Hematopoietic multipotent progenitor cell treated with erythropoietin and hydrocortisone succinate and interleukin-3 and kit ligand, for 6 days (in vitro differentiated cells): ENCODE results near the gene PDCL2.
A peak's percentile ranks its signal among the peaks of the same experiment; 100 is the strongest.
"Not testable (repeated sequence)": the region's sequence is repeated elsewhere in the genome, so short reads cannot be mapped to it uniquely, and the experiment has no call there.

Experiments used
- DNase-seq: peaks from one replicate; pipeline ENCODE4 v3.0.0-alpha.2; 2015

Gene PDCL2, protein sequence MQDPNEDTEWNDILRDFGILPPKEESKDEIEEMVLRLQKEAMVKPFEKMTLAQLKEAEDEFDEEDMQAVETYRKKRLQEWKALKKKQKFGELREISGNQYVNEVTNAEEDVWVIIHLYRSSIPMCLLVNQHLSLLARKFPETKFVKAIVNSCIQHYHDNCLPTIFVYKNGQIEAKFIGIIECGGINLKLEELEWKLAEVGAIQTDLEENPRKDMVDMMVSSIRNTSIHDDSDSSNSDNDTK

DNA sequence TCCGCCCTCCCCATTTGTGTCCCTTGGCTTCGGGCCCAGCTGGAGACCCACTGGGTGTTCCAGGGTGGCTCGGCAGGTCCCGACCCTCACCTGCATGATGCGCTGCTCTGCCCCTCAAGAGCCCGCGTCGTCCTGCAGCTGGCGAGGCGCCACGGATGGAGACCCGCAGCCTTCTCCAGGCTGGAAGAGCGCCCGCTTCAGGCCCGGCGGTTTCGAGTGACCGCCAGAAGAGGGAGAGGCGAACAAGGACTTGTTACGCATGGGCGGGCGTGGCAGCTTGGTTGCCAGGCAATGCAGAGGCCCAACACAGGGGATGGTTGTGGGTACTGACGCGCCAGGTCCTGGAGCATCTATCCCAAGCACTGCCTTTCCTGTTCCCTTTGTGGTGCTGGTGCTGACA is at the start of gene PDCL2:
Gene PDCL2 (minus strand): TSS at position 232 of the 400 bp plus-strand sequence. CDS start 136 bp downstream, at position 96.
- DNase-seq = no peak

DNA sequence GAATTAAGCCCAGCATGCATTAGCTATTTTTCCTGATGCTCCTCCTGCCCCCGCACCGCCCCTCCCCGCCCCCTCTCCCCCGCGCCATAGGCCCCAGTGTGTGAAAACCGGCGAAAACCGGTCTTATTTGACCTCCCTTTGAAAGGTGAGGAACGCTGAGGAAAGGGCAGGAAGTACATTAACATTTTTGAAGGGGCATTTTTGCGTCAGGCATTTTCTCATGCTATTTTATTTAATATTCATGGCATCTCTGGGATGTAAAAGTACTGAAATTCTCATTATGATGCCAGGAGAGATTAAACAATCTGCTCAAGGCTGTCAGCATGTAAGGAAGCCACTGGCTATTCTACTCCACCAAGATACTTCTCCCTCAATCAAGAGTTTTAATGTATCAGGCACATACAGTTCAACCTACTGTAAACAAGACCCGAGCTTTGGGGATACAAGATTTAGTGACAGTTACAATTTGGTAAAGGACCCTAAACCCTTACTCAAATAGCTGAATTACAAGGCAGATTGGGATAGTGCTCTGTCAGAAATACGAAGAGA is 45.3 kb upstream of the PDCL2 start:
- DNase-seq = no peak

- DNase-seq = no peak
Observed at GRCh38 chr4:55636656-55636999, 44.6 kb upstream of the PDCL2 start.

DNA sequence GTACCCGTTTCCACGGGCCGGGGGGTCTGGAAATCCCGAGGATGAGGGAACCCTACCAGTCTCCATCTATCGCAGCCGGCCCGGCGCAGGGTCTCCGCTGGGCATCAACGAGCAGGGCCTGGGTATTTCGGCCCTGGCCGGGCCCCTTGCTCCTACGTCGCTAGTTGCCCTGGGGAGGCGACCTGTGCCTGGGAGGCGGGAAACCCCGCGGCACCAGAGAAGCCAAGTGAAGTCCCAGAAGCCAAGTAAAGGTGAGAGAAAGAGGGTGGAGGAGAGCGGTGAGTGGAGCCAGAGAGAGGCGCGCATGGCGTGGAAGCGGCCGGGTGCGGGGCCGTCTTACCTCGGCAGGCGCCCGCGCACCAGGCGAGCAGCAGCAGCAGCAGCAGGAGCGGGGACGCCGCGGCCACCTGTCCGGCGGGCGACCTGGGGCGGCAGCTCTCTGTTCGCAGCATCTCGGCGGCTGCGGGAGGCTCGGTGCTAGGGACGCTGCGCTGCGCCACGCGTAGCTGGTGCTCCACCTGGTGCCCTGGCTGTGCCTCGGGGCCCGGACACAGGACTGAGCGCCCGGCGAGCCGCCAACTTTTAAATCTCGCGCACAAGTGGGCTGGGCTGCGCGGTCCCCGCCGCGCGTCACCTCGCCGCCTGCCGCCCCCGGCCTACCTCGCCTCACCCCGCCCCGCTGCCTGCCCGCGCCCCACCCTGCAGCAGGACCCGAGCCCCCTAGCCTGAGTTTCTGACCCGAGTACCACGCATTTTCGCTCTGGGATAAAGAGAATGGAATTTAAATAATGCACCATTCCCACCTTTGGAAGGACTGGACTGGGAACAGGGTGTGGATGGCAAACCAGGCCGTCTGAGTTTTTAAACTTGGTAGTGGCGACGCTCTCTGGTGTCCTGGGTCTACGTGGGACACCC is 44.0 kb upstream of the PDCL2 start, which contains the start of gene NMU:
Gene NMU (minus strand): TSS at position 558 of the 915 bp plus-strand sequence. CDS start 106 bp downstream, at position 452.
- DNase-seq = peak; percentile 54

GRCh38 chr4:55635282-55635681 is 43.2 kb upstream of the PDCL2 start:
- peak; percentile 32 for DNase-seq

GRCh38 chr4:55634417-55635128 is 42.5 kb upstream of the PDCL2 start:
- no peak for DNase-seq

- no peak for DNase-seq
Observed at GRCh38 chr4:55633903-55634302, 41.9 kb upstream of the PDCL2 start.

DNA sequence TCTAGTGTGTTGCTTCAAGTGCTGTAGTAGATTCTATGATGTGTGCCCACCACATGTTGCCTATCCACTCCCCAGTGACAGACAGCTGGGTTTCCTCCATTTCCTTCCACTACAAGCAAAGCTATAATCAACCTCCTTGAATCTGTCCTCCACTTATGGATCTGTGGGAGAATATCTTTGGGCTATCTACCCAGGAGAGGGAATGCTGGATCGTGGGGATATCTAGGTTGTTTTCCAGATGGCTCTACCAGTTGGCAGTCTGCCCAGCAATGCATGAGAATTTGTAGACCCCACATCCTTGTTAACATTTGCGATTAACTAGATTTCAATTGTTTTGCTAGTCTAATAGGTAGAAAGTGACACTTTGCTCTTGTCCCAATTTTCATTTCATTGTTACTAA is 33.8 kb upstream of the PDCL2 start:
- DNase-seq = no peak

GRCh38 chr4:55624063-55624462 is 32.0 kb upstream of the PDCL2 start:
- not testable (repeated sequence) for DNase-seq

GRCh38 chr4:55618546-55619143 is 26.6 kb upstream of the PDCL2 start:
- no peak for DNase-seq

DNA sequence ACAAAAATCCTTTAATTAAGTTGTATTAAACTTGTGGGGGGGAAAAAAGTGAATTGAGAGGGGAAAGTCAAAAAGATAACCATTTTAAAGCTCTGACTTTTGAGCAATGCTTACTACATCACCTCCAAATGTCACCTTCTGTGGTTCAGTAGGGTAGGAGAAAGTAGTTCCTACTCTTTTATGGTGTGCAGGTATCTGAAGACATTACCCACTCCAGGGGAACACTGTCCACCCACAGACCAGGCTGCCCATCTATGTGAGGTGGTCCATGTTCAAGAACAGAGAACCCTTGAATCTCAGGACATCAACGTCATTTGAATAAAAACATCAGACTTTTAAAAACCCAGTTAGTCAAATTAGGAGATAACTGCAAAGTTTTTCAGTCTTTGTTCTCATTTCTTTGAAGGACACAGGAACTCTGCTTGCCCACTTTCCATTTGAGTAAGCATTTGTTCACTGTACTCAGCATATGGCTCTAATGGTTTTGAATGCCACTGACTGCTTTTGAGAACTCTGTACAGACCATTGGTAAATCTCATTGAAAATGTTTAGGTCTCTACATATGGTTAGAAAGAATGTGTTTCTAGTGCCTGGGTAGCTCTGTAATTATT is 25.6 kb upstream of the PDCL2 start:
- no peak for DNase-seq

GRCh38 chr4:55615008-55615407 is 23.0 kb upstream of the PDCL2 start:
- DNase-seq = peak; percentile 24

DNA sequence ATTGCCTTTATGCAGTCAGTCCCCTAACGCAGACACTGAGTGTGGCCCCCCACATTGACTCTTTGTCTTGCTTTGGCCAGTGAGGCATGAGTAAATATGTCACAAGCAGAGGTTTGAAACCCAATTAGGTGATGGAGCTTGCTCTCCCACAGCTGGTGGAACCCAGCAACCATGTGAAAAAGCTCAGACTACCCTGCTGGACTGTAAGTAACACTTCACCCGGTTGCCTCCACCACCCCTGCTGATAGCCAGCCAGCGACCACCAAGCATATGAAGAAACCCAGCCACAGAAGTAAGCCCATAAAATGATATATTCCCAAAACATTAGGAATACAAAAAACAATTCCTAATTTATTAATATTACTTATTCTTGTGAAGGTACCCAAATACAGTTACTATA is 21.6 kb upstream of the PDCL2 start:
- no peak for DNase-seq

DNA sequence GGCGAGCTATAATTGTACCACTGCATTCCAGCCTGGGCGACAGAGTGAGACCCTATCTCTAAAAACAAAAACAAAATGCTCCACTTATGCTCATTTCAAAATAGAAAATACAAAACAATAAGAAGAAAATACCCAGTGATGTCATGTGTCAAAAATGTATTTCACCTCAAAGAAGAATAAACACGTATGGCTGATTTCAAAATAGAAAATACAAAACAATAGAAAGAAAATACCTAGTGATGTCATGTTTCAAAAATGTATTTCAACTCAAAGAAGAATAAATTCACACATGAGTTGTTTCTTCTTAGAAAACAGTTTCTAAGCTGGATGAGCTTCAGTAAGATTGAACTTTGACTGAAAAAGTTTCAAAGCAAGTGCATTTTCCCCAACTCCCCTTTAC is 20.3 kb upstream of the PDCL2 start:
- DNase-seq = no peak

GRCh38 chr4:55611358-55612059 is 19.5 kb upstream of the PDCL2 start:
- DNase-seq = no peak

DNA sequence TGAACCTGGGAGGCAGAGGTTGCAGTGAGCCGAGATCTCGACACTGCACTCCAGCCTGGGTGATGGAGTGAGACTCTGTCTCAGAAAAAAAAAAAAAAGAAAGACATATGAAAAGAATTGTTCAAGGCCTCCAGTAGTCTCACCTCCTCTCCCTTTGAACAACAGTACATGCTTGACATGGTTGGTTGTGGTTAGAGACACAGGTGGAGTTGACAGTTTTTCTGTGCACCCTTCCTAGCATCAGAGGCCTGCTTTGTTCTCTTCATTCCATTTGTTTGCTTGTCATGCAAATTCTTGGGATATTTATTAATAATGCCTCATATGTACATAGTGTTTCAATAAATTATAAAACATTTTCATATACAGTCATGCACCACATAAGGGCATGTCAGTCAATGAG is 18.3 kb upstream of the PDCL2 start:
- no peak for DNase-seq

GRCh38 chr4:55609393-55609866 is 17.4 kb upstream of the PDCL2 start:
- peak; percentile 66 for DNase-seq

DNA sequence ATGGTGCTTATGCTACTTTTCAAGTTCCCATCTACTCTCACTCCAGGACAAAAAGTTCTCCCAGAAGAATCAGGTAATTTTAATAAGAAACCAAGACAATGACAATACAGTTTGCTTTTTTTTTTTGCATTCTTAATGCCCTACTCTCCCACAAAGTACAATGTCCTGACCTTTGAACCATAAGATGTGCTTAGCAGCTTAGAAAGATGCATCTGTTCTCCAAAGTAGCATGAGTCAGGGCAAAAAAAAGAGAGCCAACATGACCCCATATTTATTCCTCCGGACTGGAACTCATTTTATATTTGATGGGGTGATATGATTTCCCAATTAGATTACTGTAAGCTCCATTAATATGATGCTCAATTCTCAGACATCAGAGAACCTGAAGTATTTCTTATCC is 16.5 kb upstream of the PDCL2 start:
- DNase-seq = no peak

- no peak for DNase-seq
Observed at GRCh38 chr4:55604996-55605395, 13.0 kb upstream of the PDCL2 start.

DNA sequence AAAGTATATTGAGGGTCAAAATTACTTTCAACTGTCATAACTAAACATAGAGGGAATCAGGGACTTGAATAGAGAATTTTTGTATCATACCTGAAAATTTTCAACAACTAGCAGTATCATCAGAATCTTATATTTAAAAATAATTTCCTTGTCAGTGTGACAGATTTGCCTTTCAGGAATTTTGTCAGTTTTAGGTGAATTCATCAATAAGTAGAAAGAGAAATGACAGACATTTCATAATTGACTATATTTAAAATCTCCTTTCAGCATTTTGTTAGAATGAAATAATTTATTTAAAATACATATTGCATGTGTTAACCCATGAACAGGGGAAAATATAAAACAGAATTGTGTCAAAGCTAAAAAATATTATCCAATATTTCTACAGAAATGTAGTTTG is 8.6 kb upstream of the PDCL2 start:
- DNase-seq = no peak

DNA sequence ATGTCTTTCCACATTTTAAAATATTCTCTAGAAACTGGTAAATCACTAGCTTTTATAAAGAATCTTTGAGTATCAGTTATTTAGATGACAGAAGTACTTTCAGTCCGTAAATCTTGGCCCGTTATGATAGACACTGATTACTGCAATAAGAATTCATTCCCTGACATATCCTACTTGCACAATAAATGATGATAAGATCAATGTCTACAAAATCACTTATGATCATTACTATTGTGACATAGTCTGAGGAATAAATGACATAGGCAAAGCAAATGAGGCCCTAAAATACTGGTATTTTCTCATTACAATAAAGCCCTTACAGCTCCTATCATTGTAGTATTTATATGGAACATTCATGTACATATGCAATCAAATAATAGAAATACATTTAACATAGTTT is 6.6 kb upstream of the PDCL2 start:
- DNase-seq = no peak

DNA sequence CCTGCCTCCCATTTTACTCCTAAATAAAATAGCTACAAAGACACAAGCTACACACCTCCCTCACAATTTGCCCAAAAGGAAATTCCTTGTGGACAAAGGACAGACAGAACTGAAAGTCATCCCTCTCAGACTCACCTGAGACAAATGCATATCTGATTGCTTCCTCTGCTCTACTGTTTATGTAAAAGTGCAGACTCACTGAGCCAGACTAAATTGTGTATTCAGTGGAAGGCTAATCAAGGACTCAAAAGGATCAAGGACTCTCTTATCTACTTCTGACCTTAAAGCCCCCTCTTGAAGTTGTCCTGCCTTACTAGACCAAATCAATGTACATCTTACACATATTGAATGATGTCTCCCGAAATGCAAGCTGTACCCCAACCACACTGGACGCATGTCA is 3.9 kb downstream of the PDCL2 start:
- no peak for DNase-seq
